ENCODE data around the gene DES. TPM values are rescaled to one million over a fixed set of nuclear protein-coding genes. Genes with fewer than 3 reads are reported as not detected.
A peak's percentile ranks its signal among the peaks of the same experiment; 100 is the strongest.

Gene DES
- total and polyA plus RNA-seq, 2 of the 13 experiments (the other 11 are each of a cell fraction or from before 2014, with no cell fraction given): not detected

DNA sequence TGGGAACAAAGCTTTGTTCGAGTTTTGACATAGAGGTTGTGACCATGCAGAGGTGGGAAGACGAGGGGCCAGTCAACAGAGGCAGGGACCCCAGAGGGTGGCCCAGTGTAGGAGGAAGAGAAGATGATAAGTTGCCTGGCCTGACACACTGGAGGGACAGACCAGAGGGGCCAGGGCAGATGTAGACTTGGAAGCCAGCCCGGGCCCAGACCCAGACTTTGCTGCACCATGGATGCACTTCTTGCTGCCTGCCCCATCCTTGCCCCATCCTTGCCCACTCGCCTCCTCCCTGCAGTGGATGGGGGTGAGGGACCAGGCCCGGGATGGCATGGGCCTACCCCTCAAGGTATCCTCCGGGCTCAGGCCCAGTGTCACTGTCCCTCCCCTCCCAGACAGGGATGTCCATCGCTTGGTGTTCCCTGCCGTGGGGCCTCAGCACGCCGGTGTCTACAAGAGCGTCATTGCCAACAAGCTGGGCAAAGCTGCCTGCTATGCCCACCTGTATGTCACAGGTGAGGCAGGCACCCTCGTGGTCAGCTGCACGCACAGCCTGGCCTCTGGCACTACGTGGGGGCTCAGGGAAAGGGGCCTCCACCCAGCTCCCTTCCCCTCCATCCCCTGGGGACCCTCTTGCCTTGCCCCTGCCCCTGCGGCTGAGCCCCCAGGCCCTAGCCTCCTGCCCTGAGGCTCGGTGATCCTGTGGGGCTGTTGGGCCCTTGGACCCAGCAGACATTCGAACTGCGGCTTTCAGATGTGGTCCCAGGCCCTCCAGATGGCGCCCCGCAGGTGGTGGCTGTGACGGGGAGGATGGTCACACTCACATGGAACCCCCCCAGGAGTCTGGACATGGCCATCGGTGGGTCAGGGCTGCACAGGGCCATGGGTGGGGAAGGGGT is 53.5 kb downstream of the DES start:
- intact Hi-C loops (cut with micrococcal nuclease; ENCODE audit: unreplicated experiment): no loop called here

GRCh38 chr2:219472629-219473187 is 54.5 kb downstream of the DES start:
- CTCF ChIA-PET (ENCODE audit: low intra/inter-chr PET ratio, low total read pairs): no interaction called here
- in situ Hi-C loops (cut with HindIII; ENCODE audit: extremely low pct_ligation_motif_present, low pct_unique_long_range_greater_than_20kb) (loop anchor here (10.0 kb wide), 1 partner anchor 52 kb away; no protein-coding TSS in a partner anchor), intact Hi-C loops (cut with micrococcal nuclease; ENCODE audit: unreplicated experiment) (no loop called here)
- BruUV-seq (replicated peaks): no TSS peak
- Histone ChIP-seq H3K4me2 (ENCODE audit: low read depth, low read length) (no peak overlapping the region), H3K27ac (ENCODE audit: extremely low read length, insufficient read depth, low read length) (no peak overlapping the region), H3K79me2 (ENCODE audit: insufficient read depth, low read length) (no peaks in the 10 kb centered on the region), H3K9ac (ENCODE audit: insufficient read depth, low read depth, low read length) (no peak overlapping the region), H3K4me3 (replicated peaks in 1 of 3; ENCODE audit: insufficient read depth in 1 of 3, low read depth in 2 of 3, low read length in 3 of 3) (no peak overlapping the region), H3K27me3 (ENCODE audit: control insufficient read depth in 1 of 2, insufficient read depth in 2 of 2, low read length in 2 of 2) (peaks cover 12 to 81% of the 10 kb centered on the region in 2 experiments; a peak in 4 of 5 replicates), H3K4me1 (ENCODE audit: insufficient read depth, low read length) (no peaks in the 10 kb centered on the region), H4K20me1 (ENCODE audit: insufficient read depth, low read length) (no peaks in the 10 kb centered on the region; the same call in 1 of the 2 replicates), H2AFZ (ENCODE audit: low read length) (no peak overlapping the region), H3K9me3 (ENCODE audit: low read length) (no peaks in the 10 kb centered on the region), H3K36me3 (replicated peaks in 1 of 2; ENCODE audit: control insufficient read depth in 1 of 2, insufficient read depth in 2 of 2, low read length in 2 of 2) (no peaks in the 10 kb centered on the region)
- FAIRE-seq (no peak), ATAC-seq (no peak), DNase-seq (ENCODE audit: low spot score) (no peak)
- WGBS (ENCODE audit: low lambda C conversion rate): 32% methylated on average over 11 of the region's 12 CpGs
- POLR2A ChIA-PET: no interaction called here
- no peak for TF ChIP-seq ZBTB2 (CRISPR knock-in tag; IDR thresholded peaks at IDR 0.05; ENCODE audit: low read depth)
- TF ChIP-seq FOXO4 (CRISPR knock-in tag; conservative IDR thresholded peaks at IDR 0.05): no peak
- no peak for TF ChIP-seq ZFP36 (IDR thresholded peaks at IDR 0.05; ENCODE audit: borderline replicate concordance, low read depth, low read length, partially characterized antibody)
- no peak for TF ChIP-seq ZNF180 (CRISPR knock-in tag; IDR thresholded peaks at IDR 0.05; ENCODE audit: borderline replicate concordance, low read depth)
- TF ChIP-seq HNF1A (IDR thresholded peaks at IDR 0.05; ENCODE audit: low read depth): no peak
- TF ChIP-seq HNF1A (CRISPR knock-in tag; IDR thresholded peaks at IDR 0.05; ENCODE audit: borderline replicate concordance): no peak
- no peak for TF ChIP-seq TP53 (CRISPR knock-in tag; conservative IDR thresholded peaks at IDR 0.05)

More for the DNA sequence above, 53.5 kb downstream of the DES start:
- ATAC-seq: no peak
- Histone ChIP-seq H3K36me3 (replicated peaks in 1 of 2; ENCODE audit: control insufficient read depth in 1 of 2, insufficient read depth in 2 of 2, low read length in 2 of 2) (no peaks in the 10 kb centered on the region), H3K4me1 (ENCODE audit: insufficient read depth, low read length) (no peaks in the 10 kb centered on the region), H4K20me1 (ENCODE audit: insufficient read depth, low read length) (no peaks in the 10 kb centered on the region), H3K9ac (ENCODE audit: insufficient read depth, low read depth, low read length) (no peak overlapping the region), H3K27ac (ENCODE audit: extremely low read length, insufficient read depth, low read length) (no peak overlapping the region), H3K4me3 (replicated peaks in 1 of 3; ENCODE audit: insufficient read depth in 1 of 3, low read depth in 2 of 3, low read length in 3 of 3) (no peak overlapping the region), H3K9me3 (ENCODE audit: low read length) (no peaks in the 10 kb centered on the region), H2AFZ (ENCODE audit: low read length) (no peak overlapping the region), H3K27me3 (ENCODE audit: control insufficient read depth in 1 of 2, insufficient read depth in 2 of 2, low read length in 2 of 2) (peaks cover 14 to 82% of the 10 kb centered on the region in 2 experiments; a peak in 4 of 5 replicates), H3K4me2 (ENCODE audit: low read depth, low read length) (no peak overlapping the region), H3K79me2 (ENCODE audit: insufficient read depth, low read length) (no peaks in the 10 kb centered on the region)
- no peak for FAIRE-seq
- ChIA-PET POLR2A (no interaction called here), CTCF (ENCODE audit: low intra/inter-chr PET ratio, low total read pairs) (no interaction called here)
- BruUV-seq (replicated peaks): no TSS peak
- TF ChIP-seq MTA1 (CRISPR knock-in tag; IDR thresholded peaks at IDR 0.05; ENCODE audit: borderline replicate concordance) (0 out of 2 replicates have a peak, but pooled peaks have one; percentile 16), ZEB1 (IDR thresholded peaks at IDR 0.05; ENCODE audit: insufficient replicate concordance, low read depth) (no peak), ZNF292 (CRISPR knock-in tag; IDR thresholded peaks at IDR 0.05; ENCODE audit: borderline replicate concordance, low read depth) (no peak)
- WGBS (ENCODE audit: low lambda C conversion rate): 0% methylated on average over 5 of the region's 22 CpGs
- in situ Hi-C loops (cut with HindIII; ENCODE audit: extremely low pct_ligation_motif_present, low pct_unique_long_range_greater_than_20kb): loop anchor here (10.0 kb wide), 1 partner anchor 53 kb away; no protein-coding TSS in a partner anchor
- no peak for DNase-seq (ENCODE audit: low spot score)

All from HepG2 (cell line).